Mesothelial cell of epicardium (in vitro differentiated cells): Measurements from ENCODE around the gene EPHA3. TPM values are rescaled to one million over a fixed set of nuclear protein-coding genes. Genes with fewer than 3 reads are reported as not detected.

ENCODE experiments used
- DNase-seq, 2 experiments: peaks; one replicate each; pipeline ENCODE4 v3.0.0; 2021; ENCODE audit warnings: low spot score in 2 of 2; ENCODE audit not compliant: unreplicated experiment in 2 of 2
- H3K27ac Mint-ChIP-seq: 2 replicates; pipeline ENCODE4 v1.8.0; 2021; ENCODE audit warnings: mixed read lengths
- H3K27me3 Mint-ChIP-seq: 2 replicates; pipeline ENCODE4 v1.8.0; 2021; ENCODE audit warnings: low read depth, mixed read lengths
- H3K36me3 Mint-ChIP-seq: 2 replicates; pipeline ENCODE4 v1.8.0; 2021; ENCODE audit warnings: mixed read lengths
- H3K4me1 Mint-ChIP-seq: 2 replicates; pipeline ENCODE4 v1.8.0; 2021; ENCODE audit warnings: mixed read lengths
- H3K4me3 Mint-ChIP-seq: 2 replicates; pipeline ENCODE4 v1.8.0; 2021; ENCODE audit warnings: mild to moderate bottlenecking, moderate library complexity, mixed read lengths
- H3K9me3 Mint-ChIP-seq: 2 replicates; pipeline ENCODE4 v1.8.0; 2021; ENCODE audit warnings: mixed read lengths
- total RNA-seq: library from RNA; stranded (reverse); gene quantifications from 3 replicates; pipeline ENCODE4 v1.2.1, GENCODE V29; 2021
- TF ChIP-seq, protein P1 (sequence below): fragments of 200-600 bp; sonication (generic); IDR thresholded peaks from one replicate; pipeline ENCODE4 v1.5.0; 2021; ENCODE audit warnings: antibody characterized with exemption; ENCODE audit not compliant: unreplicated experiment

Gene EPHA3
- total RNA-seq, 1 donor from 2014 or later: 4.5 TPM

- H3K4me3 Mint-ChIP-seq: no peak overlapping the region
These were observed 149.0 kb downstream of the EPHA3 start for GRCh38 chr3:89256395-89256794.

GRCh38 chr3:89256882-89257281, 149.5 kb downstream of the EPHA3 start:
- Mint-ChIP-seq H3K27me3 (no peaks in the 10 kb centered on the region), H3K9me3 (no peaks in the 10 kb centered on the region), H3K36me3 (no peaks in the 10 kb centered on the region), H3K4me3 (no peak overlapping the region), H3K27ac (no peak overlapping the region), H3K4me1 (peaks cover 6% of the 10 kb centered on the region)
- TF ChIP-seq, protein P1, sequence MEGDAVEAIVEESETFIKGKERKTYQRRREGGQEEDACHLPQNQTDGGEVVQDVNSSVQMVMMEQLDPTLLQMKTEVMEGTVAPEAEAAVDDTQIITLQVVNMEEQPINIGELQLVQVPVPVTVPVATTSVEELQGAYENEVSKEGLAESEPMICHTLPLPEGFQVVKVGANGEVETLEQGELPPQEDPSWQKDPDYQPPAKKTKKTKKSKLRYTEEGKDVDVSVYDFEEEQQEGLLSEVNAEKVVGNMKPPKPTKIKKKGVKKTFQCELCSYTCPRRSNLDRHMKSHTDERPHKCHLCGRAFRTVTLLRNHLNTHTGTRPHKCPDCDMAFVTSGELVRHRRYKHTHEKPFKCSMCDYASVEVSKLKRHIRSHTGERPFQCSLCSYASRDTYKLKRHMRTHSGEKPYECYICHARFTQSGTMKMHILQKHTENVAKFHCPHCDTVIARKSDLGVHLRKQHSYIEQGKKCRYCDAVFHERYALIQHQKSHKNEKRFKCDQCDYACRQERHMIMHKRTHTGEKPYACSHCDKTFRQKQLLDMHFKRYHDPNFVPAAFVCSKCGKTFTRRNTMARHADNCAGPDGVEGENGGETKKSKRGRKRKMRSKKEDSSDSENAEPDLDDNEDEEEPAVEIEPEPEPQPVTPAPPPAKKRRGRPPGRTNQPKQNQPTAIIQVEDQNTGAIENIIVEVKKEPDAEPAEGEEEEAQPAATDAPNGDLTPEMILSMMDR: no peak
- DNase-seq: no peak

More at GRCh38 chr3:89256395-89256794, 149.0 kb downstream of the EPHA3 start:
- Mint-ChIP-seq H3K36me3 (no peaks in the 10 kb centered on the region), H3K27ac (no peak overlapping the region), H3K9me3 (no peaks in the 10 kb centered on the region), H3K4me1 (peaks cover 6% of the 10 kb centered on the region), H3K27me3 (no peaks in the 10 kb centered on the region)
- no peak for DNase-seq
- TF ChIP-seq, protein P1: no peak

DNA sequence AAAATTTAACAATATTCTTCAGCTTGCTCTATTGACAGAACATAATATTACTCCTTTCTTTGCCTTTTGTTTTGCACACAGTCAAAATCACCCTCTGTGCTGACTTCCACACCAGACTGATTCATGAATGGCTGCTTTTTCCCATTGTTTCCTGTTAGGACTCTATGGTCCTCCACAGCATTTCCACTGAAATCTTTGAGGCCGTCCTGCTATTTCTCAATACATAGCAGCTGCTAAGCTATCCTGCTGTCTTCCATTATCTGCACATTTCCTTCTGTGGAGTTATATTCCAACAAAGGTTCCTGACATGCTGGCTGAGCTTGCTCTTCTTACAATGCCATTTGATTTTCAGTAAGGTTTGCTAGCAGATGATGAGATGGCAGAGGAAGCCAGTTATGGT, 153.3 kb downstream of the EPHA3 start:
- H3K4me3 Mint-ChIP-seq: no peak overlapping the region
- H3K27ac Mint-ChIP-seq: no peak overlapping the region
- H3K9me3 Mint-ChIP-seq: no peaks in the 10 kb centered on the region
- H3K27me3 Mint-ChIP-seq: no peaks in the 10 kb centered on the region
- no peaks in the 10 kb centered on the region for H3K4me1 Mint-ChIP-seq
- TF ChIP-seq, protein P1: no peak
- no peak for DNase-seq
- no peaks in the 10 kb centered on the region for H3K36me3 Mint-ChIP-seq

- DNase-seq: no peak
- H3K27me3 Mint-ChIP-seq: no peaks in the 10 kb centered on the region
- TF ChIP-seq, protein P1: no peak
- H3K4me1 Mint-ChIP-seq: no peaks in the 10 kb centered on the region
- H3K36me3 Mint-ChIP-seq: no peaks in the 10 kb centered on the region
- H3K4me3 Mint-ChIP-seq: no peak overlapping the region
- no peaks in the 10 kb centered on the region for H3K9me3 Mint-ChIP-seq
- H3K27ac Mint-ChIP-seq: no peak overlapping the region
These were observed 154.3 kb downstream of the EPHA3 start for GRCh38 chr3:89261673-89262072.

- DNase-seq: no peak
- Mint-ChIP-seq H3K4me1 (no peaks in the 10 kb centered on the region), H3K27ac (no peak overlapping the region), H3K9me3 (no peaks in the 10 kb centered on the region), H3K4me3 (no peak overlapping the region), H3K36me3 (no peaks in the 10 kb centered on the region), H3K27me3 (no peaks in the 10 kb centered on the region)
- TF ChIP-seq, protein P1: no peak
These were observed 155.0 kb downstream of the EPHA3 start for GRCh38 chr3:89262309-89262929.
